HepG2 (cell line): Measurements from ENCODE around the gene NTRK2. TPM values are rescaled to one million over a fixed set of nuclear protein-coding genes. Genes with fewer than 3 reads are reported as not detected.

Source experiments
- ATAC-seq: fragments of 200-7000 bp; cut with Tn5 transposase; 3 replicates; pipeline ENCODE4 v1.9.1; 2020; ENCODE audit warnings: mild to moderate bottlenecking, moderate library complexity
- BruUV-seq: library from RNA; stranded (reverse); fragments of 400-500 nt; replicated peaks from 2 replicates; lab custom pipeline; 2021; lab: Mats Ljungman, UMichigan
- CTCF ChIA-PET: fragments of 300-600 bp; formaldehyde crosslinking; extraction: SDS; loops from one replicate; lab custom pipeline; 2021; ENCODE audit warnings: low total read pairs, inconsistent platforms, low intra/inter-chr PET ratio; lab: Yijun Ruan, JAX
- POLR2A ChIA-PET: fragments of 350-600 bp; sonication (Branson Sonifier 250); formaldehyde crosslinking; loops from one replicate; lab custom pipeline; 2020; ENCODE audit warnings: antibody characterized with exemption, inconsistent platforms; lab: Yijun Ruan, JAX
- DNase-seq: peaks from one replicate; pipeline ENCODE4 v3.0.0-alpha.2; 2015; ENCODE audit warnings: low spot score
- FAIRE-seq: peaks from 3 replicates; lab custom pipeline; 2011; peaks lifted over from hg19 to GRCh38; lab: Jason Lieb, UNC
- H2AFZ ChIP-seq: one replicate; pipeline ENCODE4 v1.6.1; 2011; ENCODE audit warnings: low read length, inconsistent platforms
- H3K27ac ChIP-seq: fragments of 300-600 bp; 3 replicates; pipeline ENCODE4 v1.8.0; 2011; ENCODE audit warnings: mixed run types, mild to moderate bottlenecking, mixed read lengths, low read length, inconsistent platforms; ENCODE audit not compliant: insufficient read depth; ENCODE audit errors: extremely low read length
- H3K27me3 ChIP-seq, 2 experiments: fragments of 200-600 bp in 1 of 2; 2 replicates in 1 of 2; 3 replicates in 1 of 2; pipeline versions ENCODE4 v1.6.0 to v1.8.0; 2011; ENCODE audit warnings: low read length in 2 of 2, mild to moderate bottlenecking in 2 of 2, moderate library complexity in 2 of 2, inconsistent platforms in 1 of 2; ENCODE audit not compliant: insufficient read depth in 2 of 2, control insufficient read depth in 1 of 2
- H3K36me3 ChIP-seq, 2 experiments: fragments of 200-600 bp in 1 of 2; replicated peaks in 1 of 2; 2 replicates in 1 of 2; 3 replicates in 1 of 2; pipeline versions ENCODE4 v1.5.1 to v1.8.0; 2011; ENCODE audit warnings: low read length in 2 of 2, inconsistent platforms in 1 of 2; ENCODE audit not compliant: insufficient read depth in 2 of 2, control insufficient read depth in 1 of 2
- H3K4me1 ChIP-seq: 2 replicates; pipeline ENCODE4 v1.5.1; 2012; ENCODE audit warnings: low read length, inconsistent platforms; ENCODE audit not compliant: insufficient read depth
- H3K4me2 ChIP-seq: 2 replicates; pipeline ENCODE4 v1.6.0; 2011; ENCODE audit warnings: low read depth, low read length, inconsistent platforms
- H3K4me3 ChIP-seq, 3 experiments: fragments of 200-600 bp in 1 of 3; sonication (generic), shearing (Covaris generic) in 1 of 3; replicated peaks in 1 of 3; 2 replicates each; pipeline ENCODE4 v1.5.1; 2011 to 2016; ENCODE audit warnings: low read length in 3 of 3, inconsistent platforms in 2 of 3, low read depth in 2 of 3, mild to moderate bottlenecking in 2 of 3, control low read depth in 1 of 3, mixed read lengths in 1 of 3; ENCODE audit not compliant: insufficient read depth in 1 of 3
- H3K79me2 ChIP-seq: one replicate; pipeline ENCODE4 v1.6.1; 2011; ENCODE audit warnings: low read length, inconsistent platforms; ENCODE audit not compliant: insufficient read depth
- H3K9ac ChIP-seq: 2 replicates; pipeline ENCODE4 v1.6.0; 2011; ENCODE audit warnings: mild to moderate bottlenecking, low read depth, low read length, inconsistent platforms; ENCODE audit not compliant: insufficient read depth
- H3K9me3 ChIP-seq: 2 replicates; pipeline ENCODE4 v1.5.1; 2012; ENCODE audit warnings: mild to moderate bottlenecking, low read length
- H4K20me1 ChIP-seq: 2 replicates; pipeline ENCODE4 v1.6.0; 2011; ENCODE audit warnings: inconsistent platforms, mild to moderate bottlenecking, low read length, moderate library complexity; ENCODE audit not compliant: insufficient read depth
- AHR ChIP-seq: IDR thresholded peaks from 2 replicates; pipeline ENCODE4 v1.6.1; 2018; ENCODE audit warnings: missing genetic modification reagents, missing compliant biosample characterization
- ATF1 ChIP-seq: IDR thresholded peaks from 2 replicates; pipeline ENCODE4 v1.6.1; 2016; ENCODE audit warnings: mild to moderate bottlenecking, control low read depth
- CENPX ChIP-seq: sonication (generic); formaldehyde crosslinking; IDR thresholded peaks from 2 replicates; pipeline ENCODE4 v1.9.0; 2021; ENCODE audit warnings: mild to moderate bottlenecking, missing genetic modification reagents, moderate library complexity
- CREBL2 ChIP-seq: sonication (generic); formaldehyde crosslinking; IDR thresholded peaks from 2 replicates; pipeline ENCODE4 v1.8.1; 2023; ENCODE audit warnings: missing genetic modification reagents, mild to moderate bottlenecking, borderline replicate concordance
- PCBP1 ChIP-seq: fragments of 200-400 bp; formaldehyde crosslinking; IDR thresholded peaks from 2 replicates; pipeline ENCODE4 v1.6.1; 2017; ENCODE audit warnings: mild to moderate bottlenecking, low read depth, low read length, borderline replicate concordance
- POGZ ChIP-seq: sonication (generic); formaldehyde crosslinking; IDR thresholded peaks from 2 replicates; pipeline ENCODE4 v1.4.0; 2020; ENCODE audit warnings: mild to moderate bottlenecking, missing genetic modification reagents
- SAFB2 ChIP-seq: sonication (generic); formaldehyde crosslinking; IDR thresholded peaks from 2 replicates; pipeline ENCODE4 v1.5.1; 2020; ENCODE audit warnings: missing genetic modification reagents, low read depth, mild to moderate bottlenecking, borderline replicate concordance
- SIN3A ChIP-seq: IDR thresholded peaks from 2 replicates; pipeline ENCODE4 v1.6.1; 2011; ENCODE audit warnings: low read depth, mild to moderate bottlenecking, control low read depth, low read length, borderline replicate concordance
- ZBED4 ChIP-seq: sonication (generic); formaldehyde crosslinking; IDR thresholded peaks from 2 replicates; pipeline ENCODE4 v1.4.0; 2020; ENCODE audit warnings: missing genetic modification reagents, borderline replicate concordance
- ZNF362 ChIP-seq: sonication (generic); formaldehyde crosslinking; IDR thresholded peaks from 2 replicates; pipeline ENCODE4 v1.4.0; 2020; ENCODE audit warnings: missing genetic modification reagents, mild to moderate bottlenecking, borderline replicate concordance
- ZNF766 ChIP-seq: sonication (generic); formaldehyde crosslinking; IDR thresholded peaks from 2 replicates; pipeline ENCODE4 v1.5.0; 2020; ENCODE audit warnings: missing genetic modification reagents, borderline replicate concordance
- WGBS: methylation state at CpG from one replicate; pipeline ENCODE4 v1.1.6; 2017; ENCODE audit warnings: low lambda C conversion rate; 5-methylcytosine and 5-hydroxymethylcytosine counted together
- in situ Hi-C: cut with HindIII; loops from 2 replicates; pipeline ENCODE4 v1.10.0; 2017; ENCODE audit warnings: low pct_unique_long_range_greater_than_20kb; ENCODE audit not compliant: extremely low pct_ligation_motif_present
- intact Hi-C: fragments of 100-400 bp; cut with micrococcal nuclease; formaldehyde crosslinking; loops from one replicate; pipeline ENCODE4 v1.10.0; 2022; ENCODE audit not compliant: unreplicated experiment
- polyA plus RNA-seq, 8 experiments: library from polyadenylated mRNA; depleted of rRNA in 3 of 8; stranded (reverse) in 7 of 8; unstranded in 1 of 8; fragments of >200 nt; fragmentation: Illumina TruSeq in 4 of 8; extraction: Trizol in 4 of 8; gene quantifications; 2 replicates each; pipeline versions ENCODE4 v1.2.1 to v1.2.3, GENCODE V29; 2011 to 2016; ENCODE audit warnings: low read depth in 4 of 8, missing spikeins in 1 of 8, mixed read lengths in 1 of 8; ENCODE audit not compliant: insufficient read depth in 1 of 8
- total RNA-seq, 5 experiments: library from RNA; depleted of rRNA; stranded (reverse); fragments of >200 nt; fragmentation: Illumina TruSeq; extraction: Trizol; gene quantifications; 2 replicates each; pipeline ENCODE4 v1.2.3, GENCODE V29; 2016; ENCODE audit warnings: low read depth in 1 of 5

The NTRK2 gene
- total and polyA plus RNA-seq, 2 of the 13 experiments (the other 11 are each of a cell fraction or from before 2014, with no cell fraction given), result not detected

GRCh38 chr9:85027870-85028269 lies 358.3 kb downstream of the NTRK2 start:
- ATAC-seq (no peak), FAIRE-seq (no peak), DNase-seq (no peak)
- TF ChIP-seq ATF1 (CRISPR knock-in tag) (no peak), POGZ (CRISPR knock-in tag) (no peak), SAFB2 (CRISPR knock-in tag) (no peak), CREBL2 (no peak), PCBP1 (no peak), CENPX (no peak), AHR (CRISPR knock-in tag) (no peak), SIN3A (no peak), ZNF766 (CRISPR knock-in tag) (no peak)
- Histone ChIP-seq H3K4me3 (no peak overlapping the region), H3K4me2 (no peak overlapping the region), H3K9ac (no peak overlapping the region), H3K4me1 (no peaks in the 10 kb centered on the region), H3K9me3 (no peaks in the 10 kb centered on the region), H2AFZ (no peak overlapping the region), H3K27me3 (no peaks in the 10 kb centered on the region), H3K27ac (no peak overlapping the region), H4K20me1 (no peaks in the 10 kb centered on the region), H3K36me3 (no peaks in the 10 kb centered on the region), H3K79me2 (no peaks in the 10 kb centered on the region)
- ChIA-PET CTCF (no interaction called here), POLR2A (no interaction called here)
- intact Hi-C loops (no loop called here), in situ Hi-C loops (no loop called here)
- BruUV-seq, result no TSS peak
- 22% methylated on average over 3 of the region's 3 CpGs for WGBS

- no peaks in the 10 kb centered on the region for H3K4me1 ChIP-seq
- CTCF ChIA-PET, result no interaction called here
- FAIRE-seq, result no peak
- no peaks in the 10 kb centered on the region for H3K79me2 ChIP-seq
- no TSS peak for BruUV-seq
- no peaks in the 10 kb centered on the region for H3K9me3 ChIP-seq
- H3K4me2 ChIP-seq, result no peak overlapping the region
- TF ChIP-seq ZBED4 (no peak), ZNF362 (no peak)
- TF ChIP-seq, all 625 proteins: peak for 0
- ATAC-seq (no peak), DNase-seq (no peak)
- H3K4me3 ChIP-seq, result no peak overlapping the region
- in situ Hi-C loops, result no loop called here
- H3K27ac ChIP-seq, result no peak overlapping the region
- H3K9ac ChIP-seq, result no peak overlapping the region
- no peaks in the 10 kb centered on the region for H3K27me3 ChIP-seq
- H3K36me3 ChIP-seq, result no peaks in the 10 kb centered on the region
- POLR2A ChIA-PET, result no interaction called here
- 13% methylated on average over 1 of the region's 1 CpG for WGBS
- no peaks in the 10 kb centered on the region for H4K20me1 ChIP-seq
- no peak overlapping the region for H2AFZ ChIP-seq
- intact Hi-C loops, result no loop called here
Observed at GRCh38 chr9:85030316-85030715, 360.8 kb downstream of the NTRK2 start.
